Measurements from ENCODE around the gene ZSWIM5. TPM values are rescaled to one million over a fixed set of nuclear protein-coding genes. Genes with fewer than 3 reads are reported as not detected.

The ZSWIM5 gene
- total RNA-seq, 1 donor from 2014 or later = 0.42 TPM

DNA sequence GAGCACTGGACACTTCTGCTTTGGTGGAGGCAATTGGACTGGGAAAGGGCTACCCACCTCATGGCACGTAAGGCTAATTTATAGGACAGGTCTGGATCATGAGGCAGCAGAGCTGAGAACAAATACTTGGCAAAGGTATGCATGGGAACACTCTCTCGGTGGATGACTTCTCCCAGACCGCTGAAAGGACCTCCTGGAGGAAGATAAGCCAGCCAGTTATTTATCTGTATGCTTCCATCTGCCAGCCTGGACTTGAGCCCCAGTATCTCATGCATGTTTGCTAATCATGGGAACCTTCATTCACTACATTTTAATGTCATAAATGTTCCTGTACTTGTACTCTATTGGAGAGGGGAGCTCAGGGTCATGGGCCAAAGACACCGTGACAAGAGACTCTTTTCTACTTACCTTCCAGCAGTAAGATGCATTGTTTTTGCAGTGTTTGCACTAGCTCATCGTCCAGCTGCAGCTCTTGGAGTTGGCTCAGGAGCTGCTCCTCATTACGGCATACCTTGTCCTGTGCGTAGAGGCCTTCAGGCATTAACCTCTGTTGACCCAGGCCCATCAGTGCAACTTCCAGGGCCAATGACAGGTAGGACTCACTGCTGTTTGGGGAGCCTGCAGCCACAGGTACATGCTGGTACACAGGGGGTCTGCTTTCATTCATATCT lies 170.6 kb downstream of the ZSWIM5 start:
- intact Hi-C loops (cut with micrococcal nuclease) = no loop called here

DNA sequence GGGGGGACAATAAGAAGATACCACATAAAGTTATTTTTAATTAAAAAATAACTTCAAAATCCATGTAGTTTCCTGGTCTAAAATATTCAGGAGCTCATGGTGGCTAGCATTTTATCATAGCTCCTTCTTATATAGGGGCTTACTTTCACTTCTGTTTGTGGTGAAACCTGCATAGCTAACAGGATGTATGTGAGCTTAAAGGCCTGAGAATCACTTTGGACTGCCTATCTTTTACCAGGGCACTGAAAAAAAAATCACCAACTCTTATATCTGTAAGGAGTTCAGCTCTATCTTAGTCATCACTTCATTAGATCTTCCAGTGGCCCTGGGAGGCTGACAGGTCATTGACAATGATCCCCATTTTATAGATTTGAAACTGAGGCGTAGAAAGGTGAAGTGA lies 173.0 kb downstream of the ZSWIM5 start:
- intact Hi-C loops (cut with micrococcal nuclease) = no loop called here

DNA sequence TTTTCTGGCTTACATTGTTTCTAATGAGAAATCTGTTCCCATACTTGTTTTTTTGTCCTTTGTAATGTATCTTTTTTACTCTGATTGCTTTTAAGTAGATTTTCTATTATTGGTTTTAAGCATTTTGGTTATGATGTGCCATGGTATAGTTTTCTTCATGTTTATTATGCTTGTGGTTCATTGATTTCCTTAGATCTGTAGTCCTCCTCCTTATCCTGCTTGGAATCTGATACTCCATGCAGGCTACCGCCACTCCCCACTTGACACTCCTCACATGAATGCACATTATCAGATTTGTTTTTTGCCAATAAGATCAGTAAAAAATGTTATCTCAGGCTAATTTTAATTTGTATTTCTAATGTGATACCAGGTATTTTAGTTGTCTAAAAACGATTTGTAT lies 173.6 kb downstream of the ZSWIM5 start:
- intact Hi-C loops (cut with micrococcal nuclease) = no loop called here

DNA sequence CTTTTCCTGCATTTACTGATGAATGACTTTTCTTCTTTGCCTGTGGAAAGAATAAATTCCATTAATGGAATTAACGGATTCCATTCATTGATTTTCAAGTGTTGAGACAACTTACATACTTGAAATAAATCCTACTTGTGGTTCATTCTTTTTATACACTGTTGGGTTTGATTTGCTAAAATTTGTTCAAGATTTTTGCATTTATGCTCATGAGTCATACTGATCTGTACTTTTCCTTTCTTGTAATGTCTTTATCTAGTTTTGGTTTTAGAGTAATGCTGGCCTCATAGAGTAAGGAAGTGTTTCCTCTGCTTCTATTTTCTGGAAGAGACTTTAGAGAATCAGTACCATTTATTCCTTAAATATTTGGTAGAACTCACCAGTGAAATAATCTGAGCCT lies 180.0 kb downstream of the ZSWIM5 start:
- intact Hi-C loops (cut with micrococcal nuclease) = loop anchor here (10.0 kb wide), 1 partner anchor 98 kb away; no protein-coding TSS in a partner anchor

DNA sequence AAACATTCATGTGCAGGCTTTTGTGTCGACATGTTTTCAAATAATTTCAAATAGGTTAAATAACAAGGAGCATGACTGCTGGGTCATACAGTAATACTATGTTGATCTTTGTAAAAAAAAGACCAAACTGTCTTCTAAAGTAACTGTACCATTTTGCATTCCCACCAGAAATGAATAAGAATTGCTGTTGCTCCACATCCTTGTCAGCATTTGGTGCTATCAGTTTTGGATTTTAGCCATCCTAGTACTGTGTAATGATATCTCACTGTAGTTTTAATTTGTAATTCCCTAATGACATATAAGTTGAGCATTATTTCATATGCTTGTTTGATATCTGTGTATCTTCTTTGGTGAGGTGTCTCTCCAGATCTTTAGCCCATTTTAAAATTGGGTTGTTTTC lies 182.7 kb downstream of the ZSWIM5 start:
- intact Hi-C loops (cut with micrococcal nuclease) = loop anchor here (10.0 kb wide), 1 partner anchor 101 kb away; no protein-coding TSS in a partner anchor

DNA sequence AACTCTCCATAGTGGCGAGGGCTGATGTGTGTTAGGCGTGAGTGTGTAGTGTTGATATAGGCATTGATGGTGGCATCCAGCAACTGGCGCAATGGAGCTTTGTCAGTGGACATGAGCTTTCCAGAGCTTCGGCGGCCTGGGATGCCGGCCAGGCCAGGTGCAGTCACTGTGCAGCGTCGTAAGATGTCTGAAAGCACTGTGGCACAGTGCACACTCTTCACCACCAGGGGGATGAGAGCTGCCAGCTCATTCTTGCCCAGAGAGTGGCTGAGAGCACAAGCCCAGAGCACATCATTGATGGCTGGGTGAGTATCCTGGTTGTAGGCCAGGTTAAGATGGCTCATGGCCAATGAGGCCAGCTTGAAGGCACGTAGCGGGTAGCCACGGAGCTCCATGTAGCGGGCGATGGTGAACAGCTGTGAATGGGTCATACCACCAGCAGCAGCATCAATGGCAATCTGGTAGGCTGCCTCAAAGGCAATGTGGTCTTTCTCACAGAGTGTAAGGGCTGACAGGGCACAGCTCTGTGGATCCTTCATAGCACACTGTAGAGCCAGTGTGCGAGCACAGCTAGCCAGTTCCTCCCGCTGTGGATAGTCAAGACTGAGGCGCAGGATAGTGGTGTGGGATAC lies 187.7 kb downstream of the ZSWIM5 start:
- intact Hi-C loops (cut with micrococcal nuclease) = loop anchor here (1.0 to 10.0 kb wide), 3 partner anchors 282 to 1176 kb away; partner anchors contain the start of genes POMGNT1 and TESK2

DNA sequence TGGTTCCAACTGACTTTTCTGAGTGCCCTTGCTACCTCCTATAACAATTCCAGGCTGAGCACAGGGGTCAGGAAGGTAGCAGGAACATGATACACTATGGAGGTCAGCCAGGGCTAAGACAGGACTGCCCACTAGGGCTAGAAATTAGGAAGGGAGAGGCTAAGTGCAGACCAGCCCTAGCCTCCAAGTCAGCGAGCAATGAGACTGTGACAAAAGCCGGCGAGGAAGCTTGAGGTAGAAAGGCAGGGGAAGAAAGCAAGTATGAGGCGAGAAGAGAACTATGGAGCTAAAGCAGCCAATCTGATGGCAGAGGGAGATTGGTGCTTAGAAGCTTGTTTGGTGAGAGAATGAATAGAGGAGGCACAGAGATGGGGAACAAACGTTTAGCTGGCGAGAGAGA lies 189.6 kb downstream of the ZSWIM5 start:
- intact Hi-C loops (cut with micrococcal nuclease) = loop anchor here (10.0 kb wide), 1 partner anchor 1178 kb away; the partner anchor contains the start of gene POMGNT1

DNA sequence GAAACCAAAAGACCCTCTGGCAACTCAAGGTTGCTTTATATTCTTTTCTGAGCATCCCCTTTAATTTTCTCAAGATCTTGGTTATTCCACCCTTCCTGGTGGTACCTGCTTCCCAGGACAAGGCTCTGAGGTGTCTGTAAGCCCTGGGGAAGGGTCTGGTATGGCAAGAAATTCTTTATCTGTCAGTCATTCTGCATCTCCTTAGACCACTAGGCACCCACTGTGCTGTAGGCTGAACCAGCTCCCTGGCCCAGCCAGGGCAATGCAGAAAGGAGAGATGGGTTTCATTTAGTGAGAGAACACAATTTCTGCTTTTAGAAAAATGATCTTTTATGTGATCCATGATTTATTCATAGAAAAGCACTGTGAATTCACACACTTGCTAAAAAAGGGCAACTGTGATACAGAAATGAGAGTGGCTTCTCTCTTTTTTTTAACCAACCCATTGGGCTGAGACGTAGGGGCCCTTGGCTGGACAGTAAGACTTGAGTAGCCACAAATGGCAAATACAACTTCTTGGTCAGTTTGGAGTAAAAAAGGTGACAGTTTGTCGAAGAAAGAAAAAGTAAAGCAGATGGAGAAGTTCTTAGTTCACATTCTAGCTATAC lies 190.2 kb downstream of the ZSWIM5 start:
- intact Hi-C loops (cut with micrococcal nuclease) = loop anchor here (10.0 kb wide), 1 partner anchor 1179 kb away; the partner anchor contains the start of gene POMGNT1

DNA sequence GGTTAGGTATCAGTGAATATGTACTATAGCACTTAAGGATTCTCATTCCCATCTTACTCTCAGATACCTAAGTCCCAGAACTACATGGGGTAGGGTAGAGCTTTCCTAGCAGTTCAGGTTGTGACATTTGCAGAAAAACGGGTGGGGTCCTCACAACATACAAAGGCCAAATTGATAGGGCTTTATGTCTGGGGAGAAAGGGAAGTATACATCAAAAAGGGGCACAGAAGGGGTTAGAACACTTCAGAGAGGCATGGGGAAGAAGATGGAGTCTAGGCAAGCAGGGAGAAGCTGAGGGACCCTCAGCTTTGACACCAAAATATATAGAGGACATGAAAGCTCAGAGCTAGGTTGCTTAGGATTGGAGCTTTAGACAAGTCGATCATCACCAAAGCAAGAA lies 190.7 kb downstream of the ZSWIM5 start:
- intact Hi-C loops (cut with micrococcal nuclease) = loop anchor here (2.0 to 10.0 kb wide), 2 partner anchors 191 to 1179 kb away; partner anchors contain the start of genes POMGNT1 and ZSWIM5

DNA sequence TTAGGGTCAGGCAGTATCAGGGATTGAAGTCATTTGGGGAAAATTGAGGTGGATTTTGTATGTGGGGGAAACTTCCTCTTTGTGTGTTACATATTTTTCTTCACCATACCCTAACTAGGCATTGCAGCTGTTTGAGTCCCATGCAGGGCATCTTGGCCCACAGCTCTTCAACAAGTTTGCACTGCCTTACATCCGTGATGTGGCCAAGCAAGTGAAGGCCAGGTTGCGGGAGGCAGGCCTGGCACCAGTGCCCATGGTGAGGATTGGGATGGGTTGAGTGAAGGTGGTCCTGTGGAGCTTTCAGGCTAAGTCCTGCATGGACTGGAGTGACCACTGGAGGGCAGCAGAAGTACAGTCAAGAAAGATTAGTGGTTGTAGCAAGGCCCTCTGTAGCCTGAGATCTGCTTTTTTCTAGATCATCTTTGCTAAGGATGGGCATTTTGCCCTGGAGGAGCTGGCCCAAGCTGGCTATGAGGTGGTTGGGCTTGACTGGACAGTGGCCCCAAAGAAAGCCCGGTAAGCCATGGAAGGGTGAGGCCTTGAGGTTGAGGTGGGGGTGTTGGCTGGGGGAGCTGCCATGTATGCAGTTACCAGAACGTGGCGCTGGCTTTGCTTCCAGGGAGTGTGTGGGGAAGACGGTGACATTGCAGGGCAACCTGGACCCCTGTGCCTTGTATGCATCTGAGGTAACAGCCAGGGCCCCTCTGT lies 191.9 kb downstream of the ZSWIM5 start:
- intact Hi-C loops (cut with micrococcal nuclease) = loop anchor here (1.0 to 10.0 kb wide), 4 partner anchors 192 to 1180 kb away; partner anchors contain the start of genes POMGNT1 and ZSWIM5

DNA sequence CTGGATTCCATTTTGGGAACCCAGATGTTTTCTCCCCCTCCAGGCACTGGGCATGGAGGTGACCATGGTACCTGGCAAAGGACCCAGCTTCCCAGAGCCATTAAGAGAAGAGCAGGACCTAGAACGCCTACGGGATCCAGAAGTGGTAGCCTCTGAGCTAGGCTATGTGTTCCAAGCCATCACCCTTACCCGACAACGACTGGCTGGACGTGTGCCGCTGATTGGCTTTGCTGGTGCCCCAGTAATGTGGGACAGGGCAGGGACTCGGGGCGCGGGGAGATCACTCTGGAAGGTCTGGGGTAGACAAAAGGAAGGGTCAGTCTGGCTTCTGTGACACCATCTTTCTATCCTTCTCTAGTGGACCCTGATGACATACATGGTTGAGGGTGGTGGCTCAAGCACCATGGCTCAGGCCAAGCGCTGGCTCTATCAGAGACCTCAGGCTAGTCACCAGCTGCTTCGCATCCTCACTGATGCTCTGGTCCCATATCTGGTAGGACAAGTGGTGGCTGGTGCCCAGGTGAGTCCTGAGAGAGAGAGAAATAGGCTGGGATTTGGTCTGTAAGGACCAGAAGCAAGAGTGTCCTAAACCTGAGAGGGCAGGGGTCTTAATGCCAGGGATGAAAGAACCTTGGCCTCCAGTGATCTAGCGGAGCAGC lies 192.7 kb downstream of the ZSWIM5 start:
- intact Hi-C loops (cut with micrococcal nuclease) = loop anchor here (1.0 to 10.0 kb wide), 6 partner anchors 193 to 1181 kb away; partner anchors contain the start of genes IPO13, POMGNT1, RNU5D-1 and ZSWIM5

DNA sequence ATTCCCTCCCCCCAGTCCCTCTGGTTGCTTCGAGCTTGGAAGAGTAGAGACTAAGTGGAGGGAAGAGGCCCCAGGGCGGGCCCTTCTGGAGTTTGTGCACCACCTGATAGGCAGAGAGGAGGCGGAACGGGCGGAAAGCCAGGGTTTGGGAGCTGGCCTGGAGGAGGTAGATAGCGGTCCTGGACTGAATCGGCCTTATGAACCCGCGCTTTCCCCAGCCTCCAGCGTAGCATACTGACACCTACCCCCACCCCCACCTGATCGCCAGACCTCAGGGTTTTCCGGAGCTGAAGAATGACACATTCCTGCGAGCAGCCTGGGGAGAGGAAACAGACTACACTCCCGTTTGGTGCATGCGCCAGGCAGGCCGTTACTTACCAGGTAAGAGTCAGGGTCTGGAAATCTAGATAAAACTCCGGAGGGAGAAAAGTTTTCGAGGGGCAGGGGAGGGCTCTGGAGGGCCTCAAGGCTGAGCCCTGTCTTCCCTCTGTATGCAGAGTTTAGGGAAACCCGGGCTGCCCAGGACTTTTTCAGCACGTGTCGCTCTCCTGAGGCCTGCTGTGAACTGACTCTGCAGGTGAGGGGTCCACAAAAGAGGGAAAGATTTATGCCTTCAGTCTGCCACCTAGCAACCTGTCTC lies 193.6 kb downstream of the ZSWIM5 start:
- intact Hi-C loops (cut with micrococcal nuclease) = loop anchor here (1.0 to 10.0 kb wide), 15 partner anchors 26 to 1182 kb away; partner anchors contain the start of genes AKR1A1, ARMH1, CCDC163 and EIF2B3

DNA sequence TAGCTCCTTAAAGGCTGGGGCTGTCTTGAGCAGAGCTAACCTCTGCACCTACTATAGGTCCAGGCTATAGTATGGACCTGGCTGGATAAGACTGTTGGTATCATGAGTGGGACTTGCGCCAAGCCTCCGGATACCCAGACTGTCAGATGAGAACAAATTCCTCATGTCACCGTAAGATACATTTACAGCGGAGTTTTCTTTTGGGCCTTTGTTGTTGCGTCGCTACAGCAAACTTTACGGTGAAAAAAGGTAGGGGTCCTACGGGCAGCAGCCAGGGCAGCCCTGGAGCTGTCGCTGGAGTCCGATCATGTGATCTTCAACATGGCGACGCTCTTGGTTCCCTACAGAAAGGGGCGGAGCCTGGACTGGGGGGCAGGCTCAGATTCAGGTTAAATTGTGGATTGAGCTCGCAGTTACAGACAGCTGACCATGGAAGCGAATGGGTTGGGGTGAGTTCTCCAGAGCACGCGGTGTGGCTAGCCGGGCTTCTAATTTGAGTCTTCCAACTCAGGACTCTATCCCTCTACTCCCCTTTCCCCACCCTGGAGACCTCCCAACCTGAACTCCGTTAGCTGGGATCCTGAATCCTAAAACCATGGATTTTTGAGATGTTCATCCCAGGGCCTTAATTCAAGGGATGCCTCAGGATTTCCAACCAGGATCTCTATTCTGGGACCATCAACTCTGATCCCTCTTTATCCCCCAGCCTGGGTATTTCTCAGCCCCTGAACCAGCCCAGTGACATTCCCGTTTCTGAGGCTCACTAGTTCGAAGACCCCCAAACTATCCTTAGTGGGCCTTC lies 194.4 kb downstream of the ZSWIM5 start, which contains the start of gene UROD:
Gene UROD (plus strand): TSS at position 418 of the 802 bp plus-strand sequence. CDS start 12 bp downstream, at position 430.
- intact Hi-C loops (cut with micrococcal nuclease) = loop anchor here (1.0 to 10.0 kb wide), 20 partner anchors 26 to 1183 kb away; partner anchors contain the start of genes AKR1A1, ARMH1, CCDC163 and EIF2B3

DNA sequence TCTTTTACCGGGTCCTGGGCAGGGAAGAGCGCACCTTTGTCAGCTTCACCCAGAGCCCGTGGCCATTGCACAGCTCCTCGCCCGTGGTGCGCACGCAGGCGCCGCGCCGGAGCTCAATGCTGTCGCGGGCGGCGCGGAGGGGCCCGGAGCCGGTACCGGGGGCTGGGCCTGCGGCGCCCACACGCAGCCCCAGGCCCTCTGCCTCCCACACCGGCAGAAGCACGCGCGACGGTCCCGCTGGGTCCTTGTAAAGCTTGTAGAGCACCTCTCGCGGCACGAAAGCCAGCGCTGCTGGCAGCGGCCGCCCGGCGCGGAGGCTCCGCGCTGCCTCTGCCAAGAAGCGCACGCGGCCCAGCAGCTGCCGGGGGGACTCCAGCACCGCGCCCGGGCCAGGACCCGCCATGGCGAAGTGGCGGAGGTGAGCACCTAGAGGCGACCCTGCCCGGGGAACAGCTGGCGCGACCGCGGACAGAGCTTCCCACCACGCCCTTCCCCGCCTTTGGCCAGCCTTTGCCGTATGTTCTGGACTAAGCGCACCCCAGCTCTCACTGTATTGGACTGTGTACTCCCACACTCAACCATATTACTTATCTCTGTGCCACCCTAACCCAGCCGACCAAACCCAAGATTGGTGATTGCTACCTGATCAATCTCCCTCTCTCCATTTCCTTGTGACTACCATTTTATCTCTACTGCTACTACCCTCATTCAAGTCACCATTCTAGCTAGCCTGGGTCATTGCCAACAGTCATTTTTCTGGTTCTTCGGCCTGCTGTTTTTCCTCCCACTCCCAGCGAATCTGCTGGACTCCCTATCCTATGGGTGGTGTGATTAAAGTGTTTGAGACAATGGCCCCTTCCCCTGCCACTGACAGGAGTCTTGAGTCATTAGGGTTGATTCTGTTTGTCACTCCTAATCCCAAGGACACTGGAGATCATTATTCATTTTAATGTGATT lies 195.3 kb downstream of the ZSWIM5 start, which contains the start of gene HECTD3:
Gene HECTD3 (minus strand): TSS at position 470 of the 957 bp plus-strand sequence. CDS start 67 bp downstream, at position 403.
- intact Hi-C loops (cut with micrococcal nuclease) = loop anchor here (1.0 to 10.0 kb wide), 6 partner anchors 86 to 1184 kb away; partner anchors contain the start of genes MUTYH, POMGNT1 and TOE1

DNA sequence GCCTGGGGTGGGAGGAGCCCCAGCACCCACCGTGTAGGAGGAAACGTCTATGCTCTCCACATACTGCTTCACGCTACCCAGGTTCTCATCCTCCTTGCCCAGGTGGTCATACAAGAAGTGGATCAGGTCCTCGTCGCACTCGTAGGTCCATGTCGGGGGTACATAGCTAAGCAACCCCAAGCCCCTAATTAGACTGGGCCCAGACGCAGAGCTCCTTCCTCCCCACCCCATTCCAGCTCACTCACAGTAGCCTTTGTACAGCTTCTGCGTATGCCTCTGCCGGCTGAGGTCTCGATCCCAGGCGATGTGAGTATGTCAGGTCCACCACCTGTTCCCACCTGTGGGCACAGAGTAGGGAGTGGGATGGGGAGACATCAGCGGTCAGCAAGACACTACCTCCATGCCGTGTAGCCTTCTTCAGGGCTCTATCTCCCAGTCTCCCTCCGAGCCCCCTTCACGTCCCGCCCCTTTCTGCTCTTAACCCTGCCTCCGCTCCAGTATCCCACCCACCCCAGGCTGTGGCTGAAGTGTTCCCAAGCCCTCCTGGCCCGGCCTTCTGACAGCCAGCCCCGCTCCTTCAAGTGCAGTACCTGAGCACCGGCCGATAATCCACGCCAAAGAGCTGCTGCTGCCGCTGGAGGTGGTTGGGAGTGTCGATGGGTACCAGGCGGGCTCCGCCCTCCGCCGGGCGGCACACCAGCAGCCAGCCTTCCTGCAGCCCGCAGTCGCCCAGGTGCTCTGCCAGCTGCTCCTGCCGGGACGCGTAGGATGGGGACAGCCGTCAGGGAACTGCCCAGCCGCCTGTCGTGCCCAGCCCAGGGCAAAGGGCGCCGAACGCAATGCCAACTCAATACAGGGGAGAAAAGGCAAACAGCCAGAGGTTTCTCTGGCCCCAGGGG lies 196.2 kb downstream of the ZSWIM5 start:
- intact Hi-C loops (cut with micrococcal nuclease) = loop anchor here (2.0 to 10.0 kb wide), 3 partner anchors 85 to 1185 kb away; partner anchors contain the start of gene POMGNT1

DNA sequence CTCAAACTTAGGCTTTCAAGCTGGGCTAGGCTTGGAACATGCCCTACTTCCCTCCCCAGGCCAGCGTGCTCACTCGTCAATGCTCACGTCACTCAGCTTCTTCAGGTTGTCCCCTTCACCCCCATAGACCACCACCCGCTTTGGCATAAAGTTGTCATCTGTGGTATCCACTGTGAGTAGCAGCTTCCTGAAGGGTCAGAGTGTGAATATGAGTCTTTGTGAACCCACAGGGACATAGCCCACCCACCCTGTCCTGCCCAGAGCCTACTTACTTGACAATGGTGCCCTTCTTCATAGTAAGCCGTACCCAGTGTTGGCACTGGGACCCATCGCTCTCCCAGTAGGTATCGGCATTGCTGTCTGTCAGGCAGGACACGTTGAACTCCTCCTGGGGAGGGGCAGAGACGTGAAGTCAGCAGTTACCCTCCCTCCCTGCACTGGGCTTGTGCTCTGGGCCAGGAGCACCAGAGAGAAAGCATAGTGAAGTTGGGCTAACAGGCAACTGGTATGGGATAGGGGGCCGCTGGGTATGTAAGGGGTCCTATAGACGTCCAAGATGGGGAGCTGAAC lies 197.0 kb downstream of the ZSWIM5 start:
- intact Hi-C loops (cut with micrococcal nuclease) = no loop called here

Data from T-helper 1 cell treated with Interleukin-12 subunit alpha and Interleukin-12 subunit beta and Interleukin-4 antibody, amounts not matched to agents 30 ng/mL and 1 ng/mL, for 36 hours (primary cell).